ENCODE results near the gene LNPEP.
A peak's percentile ranks its signal among the peaks of the same experiment; 100 is the strongest.
"Not testable (repeated sequence)": the region's sequence is repeated elsewhere in the genome, so short reads cannot be mapped to it uniquely, and the experiment has no call there.

The LNPEP gene

DNA sequence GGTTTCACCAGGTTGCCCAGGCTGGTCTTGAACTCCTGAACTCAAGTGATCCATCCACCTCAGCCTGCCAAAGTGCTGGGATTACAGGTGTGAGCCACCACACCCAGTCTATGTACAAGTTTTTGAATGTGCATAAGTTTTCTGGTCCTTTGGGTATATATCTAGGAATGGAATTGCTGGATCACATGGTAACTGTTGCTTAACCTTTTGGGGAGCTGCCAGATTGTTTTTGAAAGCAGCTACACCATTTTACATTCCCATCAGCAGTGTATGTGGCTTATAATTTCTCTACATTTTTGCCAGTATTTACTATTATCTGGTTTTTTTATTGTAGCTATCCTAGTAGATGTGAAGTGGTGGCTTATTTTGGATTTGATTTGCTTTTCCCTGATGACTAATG is 8.9 kb upstream of the LNPEP start:
- H3K4me3 ChIP-seq (ENCODE audit: control insufficient read depth in 1 of 7, extremely low read depth in 1 of 7, insufficient read depth in 4 of 7, low read depth in 2 of 7, low read length in 6 of 7) = no peak overlapping the region
- H3K36me3 ChIP-seq (ENCODE audit: control insufficient read depth in 4 of 4, insufficient read depth in 4 of 4, low read length in 3 of 4) = no peaks in the 10 kb centered on the region
- peaks cover 3 to 32% (median 21%) of the 10 kb centered on the region in 4 experiments for H3K4me1 ChIP-seq (ENCODE audit: control extremely low read depth in 1 of 4, control insufficient read depth in 4 of 4, insufficient read depth in 4 of 4, low read length in 3 of 4)
- no peaks in the 10 kb centered on the region for H3K27me3 ChIP-seq (replicated peaks in 2 of 5; ENCODE audit: control insufficient read depth in 4 of 5, insufficient read depth in 5 of 5, low read length in 4 of 5)
- H3K27ac ChIP-seq (ENCODE audit: insufficient read depth in 1 of 2, low read depth in 1 of 2, low read length in 2 of 2, poor library complexity in 1 of 2, severe bottlenecking in 2 of 2) = no peak overlapping the region
- DNase-seq = peak in 2 of 3 donors; percentile 17 to 21
- ChIA-PET POLR2A (interaction anchor here (0.6 kb wide), 1 partner anchor 72 kb away, joined by 7 read pairs; no protein-coding TSS in a partner anchor), CTCF (interaction anchor here (0.6 to 1.1 kb wide), 5 partner anchors 9 to 54 kb away, joined by 3 to 4 read pairs (median 3); partner anchors contain the start of gene LNPEP)
- no peaks in the 10 kb centered on the region for H3K9me3 ChIP-seq (ENCODE audit: control extremely low read depth in 1 of 5, control insufficient read depth in 4 of 5, insufficient read depth in 2 of 5, low read depth in 1 of 5, low read length in 4 of 5)

DNA sequence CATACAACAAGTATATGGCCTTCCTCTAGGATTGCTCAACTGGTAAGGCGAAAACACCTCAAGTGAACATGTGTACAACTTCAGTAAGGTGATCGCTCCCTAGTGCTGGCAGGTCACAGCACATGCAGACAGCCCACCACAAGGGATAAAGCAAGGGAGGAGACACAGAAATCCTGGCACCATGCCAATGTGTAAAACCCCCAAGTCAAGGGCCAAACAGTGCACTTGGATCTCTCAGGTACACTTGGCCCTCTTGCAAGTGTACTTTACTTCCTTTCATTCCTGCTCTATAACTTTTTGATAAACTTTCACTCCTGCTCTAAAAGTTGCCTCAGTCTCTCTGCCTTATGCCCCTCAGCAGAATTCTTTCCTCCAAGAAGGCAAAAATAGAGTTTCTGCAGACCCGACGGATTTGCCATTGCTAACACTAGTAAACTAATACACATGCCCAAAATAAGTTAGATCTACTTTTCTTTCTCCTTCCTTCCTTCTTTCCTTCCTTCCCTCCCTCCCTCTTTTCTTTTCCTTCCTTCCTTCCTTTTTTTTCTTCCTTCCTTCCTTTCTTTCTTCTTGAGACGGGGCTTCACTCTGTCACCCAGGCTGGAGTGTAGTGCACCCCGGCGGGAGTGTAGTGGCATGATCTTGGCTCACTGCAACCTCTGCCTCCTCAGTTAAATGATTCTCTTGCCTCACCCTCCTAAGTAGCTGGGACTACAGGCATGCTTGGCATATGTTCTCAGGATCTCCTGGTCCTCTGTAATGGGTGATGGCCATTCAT is 6.8 kb upstream of the LNPEP start:
- POLR2A ChIA-PET = no interaction called here
- DNase-seq = peak in 2 of 3 donors; percentile 12 to 28
- peaks cover 20 to 44% (median 35%) of the 10 kb centered on the region in 4 experiments for H3K4me1 ChIP-seq (ENCODE audit: control extremely low read depth in 1 of 4, control insufficient read depth in 4 of 4, insufficient read depth in 4 of 4, low read length in 3 of 4)
- no peaks in the 10 kb centered on the region for H3K9me3 ChIP-seq (ENCODE audit: control extremely low read depth in 1 of 5, control insufficient read depth in 4 of 5, insufficient read depth in 2 of 5, low read depth in 1 of 5, low read length in 4 of 5)
- no peak overlapping the region for H3K27ac ChIP-seq (ENCODE audit: insufficient read depth in 1 of 2, low read depth in 1 of 2, low read length in 2 of 2, poor library complexity in 1 of 2, severe bottlenecking in 2 of 2)
- no peak overlapping the region for H3K4me3 ChIP-seq (ENCODE audit: control insufficient read depth in 1 of 7, extremely low read depth in 1 of 7, insufficient read depth in 4 of 7, low read depth in 2 of 7, low read length in 6 of 7)
- CTCF ChIA-PET = interaction anchor here (0.7 to 1.1 kb wide), 2 partner anchors 11 to 12 kb away, joined by 3 read pairs; no protein-coding TSS in a partner anchor
- WGBS (ENCODE audit: insufficient coverage) = 98% methylated on average over 6 of the region's 7 CpGs
- no peaks in the 10 kb centered on the region for H3K36me3 ChIP-seq (ENCODE audit: control insufficient read depth in 4 of 4, insufficient read depth in 4 of 4, low read length in 3 of 4)
- H3K27me3 ChIP-seq (replicated peaks in 2 of 5; ENCODE audit: control insufficient read depth in 4 of 5, insufficient read depth in 5 of 5, low read length in 4 of 5) = no peaks in the 10 kb centered on the region

DNA sequence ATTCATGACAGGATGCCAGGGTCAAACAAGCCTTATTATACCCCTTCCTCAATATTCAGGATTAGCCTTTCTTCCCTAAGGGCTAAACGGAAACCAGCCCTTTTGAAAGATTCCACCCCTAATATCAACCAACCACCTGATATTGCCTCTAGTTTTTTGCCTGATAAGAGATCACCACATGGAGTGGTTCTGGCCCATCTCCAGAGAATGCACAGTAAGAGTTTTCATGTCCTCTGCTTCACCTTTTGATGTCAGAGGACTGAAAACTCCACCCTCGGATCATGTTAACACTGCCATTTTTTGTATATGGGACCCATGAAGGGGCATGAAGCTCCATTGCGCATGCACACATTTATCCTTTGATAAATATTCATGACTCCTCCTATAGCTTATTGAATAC is 5.8 kb upstream of the LNPEP start:
- ChIA-PET CTCF (interaction anchor here (1.1 to 2.0 kb wide), 3 partner anchors 11 to 53 kb away, joined by 3 to 5 read pairs (median 3); no protein-coding TSS in a partner anchor), POLR2A (interaction anchor here (0.6 kb wide), 1 partner anchor 29 kb away, joined by 3 read pairs; no protein-coding TSS in a partner anchor)
- no peak overlapping the region for H3K4me3 ChIP-seq (ENCODE audit: control insufficient read depth in 1 of 7, extremely low read depth in 1 of 7, insufficient read depth in 4 of 7, low read depth in 2 of 7, low read length in 6 of 7)
- no peak overlapping the region for H3K27ac ChIP-seq (ENCODE audit: insufficient read depth in 1 of 2, low read depth in 1 of 2, low read length in 2 of 2, poor library complexity in 1 of 2, severe bottlenecking in 2 of 2)
- peak in 1 of 3 donors; percentile 33 for DNase-seq
- no peaks in the 10 kb centered on the region for H3K36me3 ChIP-seq (ENCODE audit: control insufficient read depth in 4 of 4, insufficient read depth in 4 of 4, low read length in 3 of 4)
- H3K4me1 ChIP-seq (ENCODE audit: control extremely low read depth in 1 of 4, control insufficient read depth in 4 of 4, insufficient read depth in 4 of 4, low read length in 3 of 4) = peaks cover 22 to 49% (median 39%) of the 10 kb centered on the region in 4 experiments
- WGBS (ENCODE audit: insufficient coverage) = 96% methylated on average over 3 of the region's 3 CpGs
- H3K9me3 ChIP-seq (ENCODE audit: control extremely low read depth in 1 of 5, control insufficient read depth in 4 of 5, insufficient read depth in 2 of 5, low read depth in 1 of 5, low read length in 4 of 5) = no peaks in the 10 kb centered on the region
- H3K27me3 ChIP-seq (replicated peaks in 2 of 5; ENCODE audit: control insufficient read depth in 4 of 5, insufficient read depth in 5 of 5, low read length in 4 of 5) = no peaks in the 10 kb centered on the region

DNA sequence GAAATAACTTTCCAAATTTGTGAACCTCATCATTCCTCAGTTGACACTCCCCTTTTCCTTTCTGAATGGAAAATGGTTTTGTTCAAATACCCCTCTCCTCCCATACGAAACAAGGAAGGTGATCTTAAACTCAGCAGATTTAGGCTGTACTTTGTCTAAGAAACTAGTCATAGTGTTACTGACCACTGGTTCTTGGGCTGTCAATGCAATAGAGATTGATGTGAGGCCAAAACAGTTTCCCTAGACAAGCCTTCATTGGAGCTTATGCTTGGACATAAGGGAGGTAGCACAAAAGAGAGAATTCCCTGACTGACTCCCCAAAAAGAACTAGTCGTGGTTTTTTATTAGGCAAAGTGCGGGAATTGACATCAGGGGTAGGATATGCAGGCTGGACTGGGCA is 5.3 kb upstream of the LNPEP start:
- Histone ChIP-seq H3K4me1 (ENCODE audit: control extremely low read depth in 1 of 4, control insufficient read depth in 4 of 4, insufficient read depth in 4 of 4, low read length in 3 of 4) (peaks cover 22 to 52% (median 40%) of the 10 kb centered on the region in 4 experiments), H3K27ac (ENCODE audit: insufficient read depth in 1 of 2, low read depth in 1 of 2, low read length in 2 of 2, poor library complexity in 1 of 2, severe bottlenecking in 2 of 2) (no peak overlapping the region), H3K36me3 (ENCODE audit: control insufficient read depth in 4 of 4, insufficient read depth in 4 of 4, low read length in 3 of 4) (no peaks in the 10 kb centered on the region), H3K9me3 (ENCODE audit: control extremely low read depth in 1 of 5, control insufficient read depth in 4 of 5, insufficient read depth in 2 of 5, low read depth in 1 of 5, low read length in 4 of 5) (no peaks in the 10 kb centered on the region), H3K4me3 (ENCODE audit: control insufficient read depth in 1 of 7, extremely low read depth in 1 of 7, insufficient read depth in 4 of 7, low read depth in 2 of 7, low read length in 6 of 7) (no peak overlapping the region), H3K27me3 (replicated peaks in 2 of 5; ENCODE audit: control insufficient read depth in 4 of 5, insufficient read depth in 5 of 5, low read length in 4 of 5) (no peaks in the 10 kb centered on the region)
- POLR2A ChIA-PET = interaction anchor here (0.6 kb wide), 1 partner anchor 29 kb away, joined by 3 read pairs; no protein-coding TSS in a partner anchor
- CTCF ChIA-PET = interaction anchor here (1.6 to 2.0 kb wide), 3 partner anchors 14 to 53 kb away, joined by 3 to 7 read pairs (median 5); no protein-coding TSS in a partner anchor
- no peak for DNase-seq
- WGBS (ENCODE audit: insufficient coverage) = 79% methylated on average over 3 of the region's 3 CpGs

DNA sequence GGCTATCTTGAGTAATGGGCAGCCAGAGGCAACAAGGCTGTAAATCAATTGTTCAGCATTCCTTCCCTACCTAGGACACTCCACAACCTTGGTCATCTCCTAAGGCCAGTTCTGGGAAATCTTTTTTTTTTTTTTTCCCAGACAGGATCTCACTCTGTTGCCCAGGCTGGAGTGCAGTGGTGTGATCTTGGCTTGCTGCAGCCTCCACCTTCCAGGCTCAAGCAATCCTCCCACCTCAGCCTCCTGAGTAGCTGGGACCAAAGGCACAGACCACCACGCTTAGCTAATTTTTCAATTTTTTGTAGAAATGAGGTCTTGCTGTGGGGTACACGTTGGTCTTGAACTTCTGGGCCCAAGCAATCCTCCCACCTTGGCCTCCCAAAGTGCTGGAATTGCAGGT is 4.8 kb upstream of the LNPEP start:
- H3K4me3 ChIP-seq (ENCODE audit: control insufficient read depth in 1 of 7, extremely low read depth in 1 of 7, insufficient read depth in 4 of 7, low read depth in 2 of 7, low read length in 6 of 7); H3K27me3 ChIP-seq (replicated peaks in 2 of 5; ENCODE audit: control insufficient read depth in 4 of 5, insufficient read depth in 5 of 5, low read length in 4 of 5); DNase-seq; H3K9me3 ChIP-seq (ENCODE audit: control extremely low read depth in 1 of 5, control insufficient read depth in 4 of 5, insufficient read depth in 2 of 5, low read depth in 1 of 5, low read length in 4 of 5); POLR2A ChIA-PET; H3K27ac ChIP-seq (ENCODE audit: insufficient read depth in 1 of 2, low read depth in 1 of 2, low read length in 2 of 2, poor library complexity in 1 of 2, severe bottlenecking in 2 of 2); H3K36me3 ChIP-seq (ENCODE audit: control insufficient read depth in 4 of 4, insufficient read depth in 4 of 4, low read length in 3 of 4): not testable (repeated sequence)
- CTCF ChIA-PET = interaction anchor here (1.2 to 2.0 kb wide), 5 partner anchors 10 to 54 kb away, joined by 3 to 7 read pairs (median 4); no protein-coding TSS in a partner anchor
- peaks cover 22 to 53% (median 40%) of the 10 kb centered on the region in 4 experiments for H3K4me1 ChIP-seq (ENCODE audit: control extremely low read depth in 1 of 4, control insufficient read depth in 4 of 4, insufficient read depth in 4 of 4, low read length in 3 of 4)
- no CpG with 5 or more reads among the region's 2 CpGs for WGBS (ENCODE audit: insufficient coverage)

DNA sequence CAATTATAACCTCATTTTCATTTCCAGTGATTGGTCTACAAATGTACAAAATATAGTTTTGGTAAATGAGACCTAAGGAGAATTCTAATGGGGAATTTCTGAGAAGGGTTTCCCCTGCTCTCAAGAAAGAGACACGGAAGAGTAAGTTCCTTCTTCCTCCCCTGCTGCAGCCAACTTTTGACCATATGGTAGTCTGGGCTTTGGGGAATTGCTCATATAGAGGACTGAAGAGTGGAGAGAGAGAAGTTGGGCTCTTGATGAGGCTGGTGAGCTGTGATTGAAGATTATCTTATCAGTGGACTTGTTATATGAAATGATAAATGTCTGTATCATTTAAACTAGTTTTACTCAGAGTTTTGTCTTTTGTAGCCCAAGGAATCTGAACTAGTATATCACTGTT is 4.3 kb upstream of the LNPEP start:
- no peaks in the 10 kb centered on the region for H3K9me3 ChIP-seq (ENCODE audit: control extremely low read depth in 1 of 5, control insufficient read depth in 4 of 5, insufficient read depth in 2 of 5, low read depth in 1 of 5, low read length in 4 of 5)
- ChIA-PET POLR2A (interaction anchor here (0.5 kb wide), 1 partner anchor 29 kb away, joined by 3 read pairs; no protein-coding TSS in a partner anchor), CTCF (interaction anchor here (0.6 to 3.0 kb wide), 7 partner anchors 8 to 152 kb away, joined by 3 to 17 read pairs (median 4); no protein-coding TSS in a partner anchor)
- H3K27me3 ChIP-seq (replicated peaks in 2 of 5; ENCODE audit: control insufficient read depth in 4 of 5, insufficient read depth in 5 of 5, low read length in 4 of 5) = no peaks in the 10 kb centered on the region
- no peaks in the 10 kb centered on the region for H3K36me3 ChIP-seq (ENCODE audit: control insufficient read depth in 4 of 4, insufficient read depth in 4 of 4, low read length in 3 of 4)
- DNase-seq = peak in 2 of 3 donors; percentile 28 to 42
- peaks cover 22 to 54% (median 41%) of the 10 kb centered on the region in 4 experiments for H3K4me1 ChIP-seq (ENCODE audit: control extremely low read depth in 1 of 4, control insufficient read depth in 4 of 4, insufficient read depth in 4 of 4, low read length in 3 of 4)
- no CpG with 5 or more reads among the region's 1 CpG for WGBS (ENCODE audit: insufficient coverage)
- peak overlapping the region in 1 of 7 experiments; percentile 1 for H3K4me3 ChIP-seq (ENCODE audit: control insufficient read depth in 1 of 7, extremely low read depth in 1 of 7, insufficient read depth in 4 of 7, low read depth in 2 of 7, low read length in 6 of 7)
- no peak overlapping the region for H3K27ac ChIP-seq (ENCODE audit: insufficient read depth in 1 of 2, low read depth in 1 of 2, low read length in 2 of 2, poor library complexity in 1 of 2, severe bottlenecking in 2 of 2)
